ENCODE data around the gene NAV1.

NAV1 gene

DNA sequence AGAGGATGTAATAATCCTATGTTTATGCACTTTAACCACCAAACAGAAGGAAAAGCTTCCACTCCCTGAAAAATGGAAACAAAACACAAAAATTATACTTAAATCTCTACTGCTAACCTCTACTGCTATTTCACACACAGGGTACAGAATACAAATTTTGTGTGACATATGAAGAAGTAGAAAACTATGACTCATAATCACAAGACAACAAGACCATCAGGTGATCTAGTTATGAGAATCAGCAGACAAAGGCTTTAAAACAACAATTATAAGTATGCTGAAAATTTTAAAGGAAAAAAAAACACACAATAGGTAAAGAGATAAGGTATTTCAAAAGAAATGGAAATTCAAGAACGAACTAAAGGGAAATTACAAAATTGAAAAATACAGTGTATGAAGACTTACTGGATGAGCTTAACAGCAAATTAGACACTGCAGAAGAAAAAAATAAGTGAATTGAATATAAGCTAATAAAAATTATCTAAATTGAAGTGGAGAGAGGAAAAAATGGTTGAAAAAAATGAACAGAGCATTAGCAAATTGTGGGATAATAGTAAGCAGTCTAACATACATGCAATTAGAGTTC is 13.6 kb upstream of the NAV1 start:
- no peak for DNase-seq

DNA sequence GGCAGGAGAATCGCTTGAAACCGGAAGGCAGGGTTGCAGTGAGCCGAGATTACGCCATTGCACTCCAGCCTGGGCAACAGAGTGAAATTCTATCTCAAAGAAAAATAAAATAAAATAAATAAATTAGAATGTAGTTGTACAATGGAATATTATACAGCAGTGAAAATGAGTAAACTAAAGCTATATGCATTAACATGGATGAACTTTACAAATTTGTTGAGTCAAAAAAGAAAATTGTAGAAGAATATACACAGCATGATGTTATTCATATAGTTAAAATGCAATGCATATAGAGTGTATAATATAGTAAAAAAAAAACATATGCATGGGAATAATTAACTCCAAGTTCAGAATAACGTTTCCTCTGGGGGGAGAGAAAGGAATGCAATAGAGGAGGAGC is 11.0 kb upstream of the NAV1 start:
- DNase-seq, result no peak

DNA sequence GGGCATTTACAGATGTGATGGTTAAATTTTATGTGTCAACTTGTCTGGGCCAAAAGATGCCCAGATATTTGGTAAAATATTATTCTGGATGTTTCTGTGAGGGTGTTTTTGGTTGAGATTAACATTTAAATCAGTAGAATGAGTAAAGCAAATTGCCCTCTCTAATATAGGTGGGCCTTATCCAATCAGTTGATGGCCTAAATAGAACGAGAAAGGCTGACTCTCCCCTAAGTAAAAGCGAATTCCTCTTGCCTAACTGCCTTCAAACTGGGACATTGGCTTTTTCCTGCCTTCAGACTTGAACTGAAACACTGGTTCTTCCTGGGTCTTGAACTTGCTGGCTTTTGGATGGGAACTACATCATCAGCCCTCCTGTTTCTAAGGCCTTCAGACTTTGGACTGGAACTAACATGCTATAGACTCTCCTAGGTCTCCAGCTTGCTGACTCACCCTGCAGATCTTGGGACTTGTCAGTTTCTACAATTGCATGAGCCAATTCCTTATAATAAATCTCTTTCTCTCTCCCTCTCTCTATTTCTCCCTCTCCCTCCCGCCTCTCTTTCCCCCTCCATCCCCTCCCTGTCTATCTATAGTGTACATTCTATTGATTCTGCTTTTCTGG is 10.2 kb upstream of the NAV1 start:
- DNase-seq, result peak; percentile 13

DNA sequence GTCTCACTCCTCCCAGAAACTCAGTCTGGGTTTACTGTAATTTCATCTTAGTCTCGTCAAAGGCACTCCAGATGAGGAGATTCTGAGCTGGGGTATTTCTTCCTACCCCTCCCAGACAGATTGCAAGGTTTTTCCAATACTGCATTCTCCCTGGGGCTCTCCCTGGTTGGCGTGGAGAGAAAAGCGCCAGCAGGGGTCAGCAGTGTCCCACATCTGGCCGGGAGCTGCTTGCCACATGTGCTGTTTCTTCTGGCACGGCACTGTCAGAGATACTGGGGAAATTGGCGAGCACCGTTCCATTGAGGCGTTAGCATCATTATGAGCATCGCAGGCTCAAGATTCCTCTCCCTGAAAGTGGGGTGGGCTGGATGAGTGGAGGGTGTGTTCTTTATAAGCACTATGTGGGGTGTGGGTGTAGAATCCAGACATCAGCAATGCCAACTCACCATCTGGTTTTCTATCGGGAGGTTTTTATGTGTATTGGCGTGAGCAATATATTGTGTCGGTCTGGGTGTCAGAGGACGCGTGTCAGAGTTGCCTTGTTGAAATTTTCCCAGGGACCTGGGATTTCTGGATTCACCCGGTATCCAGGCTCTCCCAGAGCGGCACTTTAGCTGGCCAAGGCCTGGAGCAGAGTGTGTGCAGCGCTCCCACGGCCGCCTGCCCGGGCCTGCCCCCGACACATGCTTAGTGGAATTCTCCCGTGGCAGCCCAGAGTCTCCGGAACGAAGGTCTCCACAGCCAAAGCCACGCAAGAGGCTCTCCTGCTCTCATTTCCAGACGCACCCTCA is 8.0 kb upstream of the NAV1 start:
- peak; percentile 95 for DNase-seq

DNA sequence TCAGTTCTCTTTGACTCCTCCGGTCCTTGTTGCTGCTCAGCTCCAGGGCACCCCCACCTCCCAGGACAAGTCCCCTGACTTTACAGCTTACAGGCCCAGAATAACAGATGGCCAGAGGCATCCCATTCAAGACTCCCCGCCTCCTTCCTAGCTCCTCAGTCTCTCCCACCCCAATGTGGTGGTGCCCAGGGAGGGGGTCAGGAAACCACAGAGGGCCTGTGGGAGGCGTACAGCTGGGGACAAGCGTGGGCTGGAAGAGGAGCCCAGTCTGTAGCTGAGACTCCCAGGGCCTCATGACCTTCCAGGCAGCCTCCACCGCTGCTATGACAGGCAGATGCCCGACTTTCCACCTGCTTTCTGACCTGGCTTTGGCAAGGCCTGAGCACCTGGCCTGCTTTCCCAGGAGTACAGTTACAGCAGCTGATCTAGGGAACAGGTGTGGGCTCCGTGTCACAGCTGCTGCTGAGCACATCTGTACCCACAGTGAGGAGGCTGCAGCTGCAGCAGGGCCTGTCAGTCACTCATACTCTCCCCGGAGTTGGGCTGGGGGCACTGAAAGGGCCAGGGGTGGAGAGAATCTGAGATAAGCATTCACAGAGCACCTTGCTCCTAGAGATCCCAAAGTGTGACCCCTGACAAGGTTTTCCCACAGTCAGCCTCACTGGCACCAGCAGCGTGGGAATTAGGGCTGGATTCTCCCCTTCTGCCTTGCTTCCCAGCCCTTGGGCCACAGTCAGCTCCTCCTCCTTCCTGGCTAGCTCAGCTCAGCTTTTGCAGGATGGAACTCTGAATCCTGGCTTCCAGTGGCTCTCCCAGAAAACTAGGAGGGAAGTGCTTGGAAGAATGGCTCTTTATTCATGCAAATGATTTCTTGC is 7.1 kb upstream of the NAV1 start:
- DNase-seq, result peak; percentile 85

DNA sequence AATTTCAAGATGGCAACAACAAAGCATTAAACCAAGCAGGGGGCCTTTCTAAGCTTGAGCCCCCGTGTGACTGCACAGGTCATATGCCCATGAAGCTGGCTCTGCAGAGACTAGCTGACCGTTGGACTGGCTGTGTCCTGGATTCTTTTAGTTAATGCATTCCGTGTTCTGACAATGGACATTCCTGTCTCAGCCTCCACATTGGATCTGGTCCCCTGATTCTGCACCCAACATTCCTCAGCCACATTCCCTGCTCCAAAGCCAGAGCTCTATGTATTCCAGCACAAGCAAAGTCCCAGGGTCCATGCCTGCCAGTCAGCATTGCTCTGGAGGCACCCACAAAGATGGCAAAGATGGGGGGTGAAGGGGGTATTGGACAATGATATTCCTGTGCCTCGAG is 5.1 kb upstream of the NAV1 start:
- DNase-seq, result peak; percentile 25

DNA sequence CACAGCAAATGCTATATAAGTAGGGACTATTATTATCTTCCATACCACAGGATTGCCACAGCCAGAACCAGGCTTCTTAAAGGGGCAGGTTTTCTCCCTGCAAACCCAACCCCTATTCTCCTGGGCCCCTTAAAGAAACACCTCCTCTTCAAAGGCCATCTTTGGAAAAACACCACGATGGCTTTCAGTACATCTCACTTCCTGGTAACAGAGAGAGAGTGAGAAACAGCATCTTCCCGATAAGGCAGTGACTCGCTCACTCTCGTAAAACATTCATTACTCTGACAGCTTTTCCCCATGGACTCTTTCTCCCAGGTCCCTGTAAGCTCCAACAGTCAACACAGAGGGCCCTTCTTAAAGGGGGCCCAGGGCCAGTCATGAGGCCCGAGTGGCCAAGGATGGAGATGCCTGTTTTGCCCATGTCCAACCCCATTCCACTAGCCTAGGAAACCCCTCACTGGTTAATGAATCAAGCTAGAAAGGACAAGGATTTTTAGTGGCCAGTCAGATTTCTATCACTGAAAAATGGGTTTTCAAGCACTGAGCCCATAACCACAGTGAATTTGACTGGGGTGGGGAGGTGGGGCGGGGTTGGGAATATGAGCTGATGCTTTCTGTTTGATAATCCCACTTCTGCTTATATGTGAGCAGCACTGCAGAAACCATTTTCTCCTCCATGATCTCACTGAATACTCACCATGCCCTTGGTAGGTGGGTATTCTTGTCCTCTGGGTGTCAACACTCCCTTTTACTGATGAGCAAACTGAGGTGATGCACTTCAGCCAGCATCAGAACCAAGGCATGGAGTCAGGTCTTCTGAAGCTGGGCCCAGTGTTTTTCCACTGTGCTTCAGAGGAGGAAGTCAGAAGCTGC is 3.6 kb upstream of the NAV1 start:
- no peak for DNase-seq

DNA sequence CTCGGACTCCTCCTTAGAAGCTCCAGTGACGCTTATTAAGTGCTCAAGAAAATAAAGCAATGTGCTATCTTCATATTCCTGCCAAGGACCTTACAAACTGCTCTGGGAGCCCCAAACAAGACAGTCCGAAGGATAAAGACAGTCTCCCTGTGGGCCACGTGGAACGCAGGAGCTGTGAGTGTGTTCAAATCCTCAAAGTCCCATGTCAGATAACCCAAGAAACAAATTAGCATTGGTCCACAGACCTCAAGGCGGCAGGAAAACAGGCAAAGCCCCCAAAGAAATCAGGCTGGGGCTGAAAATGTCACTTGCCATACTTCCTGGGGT is 3.0 kb upstream of the NAV1 start:
- no peak for DNase-seq

DNA sequence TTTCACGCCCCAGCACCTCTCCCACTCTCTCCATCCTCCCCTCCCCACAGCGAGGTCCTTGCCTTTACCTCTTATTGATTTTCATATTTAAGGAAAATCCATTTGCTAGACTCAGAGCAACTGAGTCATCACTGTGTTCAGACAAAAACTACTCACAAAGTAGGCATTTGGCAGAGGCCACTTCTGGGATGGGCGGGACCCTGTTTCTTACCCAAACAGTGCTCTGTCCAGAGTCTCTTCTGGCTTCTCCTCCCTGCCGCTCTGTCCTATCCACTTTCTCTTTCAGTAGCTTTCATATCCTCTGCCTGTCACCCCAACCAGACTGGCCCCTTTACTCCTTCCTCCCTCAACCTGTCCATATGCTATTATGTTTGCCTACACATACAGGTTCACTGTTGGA is 2.4 kb upstream of the NAV1 start:
- DNase-seq, result no peak

DNA sequence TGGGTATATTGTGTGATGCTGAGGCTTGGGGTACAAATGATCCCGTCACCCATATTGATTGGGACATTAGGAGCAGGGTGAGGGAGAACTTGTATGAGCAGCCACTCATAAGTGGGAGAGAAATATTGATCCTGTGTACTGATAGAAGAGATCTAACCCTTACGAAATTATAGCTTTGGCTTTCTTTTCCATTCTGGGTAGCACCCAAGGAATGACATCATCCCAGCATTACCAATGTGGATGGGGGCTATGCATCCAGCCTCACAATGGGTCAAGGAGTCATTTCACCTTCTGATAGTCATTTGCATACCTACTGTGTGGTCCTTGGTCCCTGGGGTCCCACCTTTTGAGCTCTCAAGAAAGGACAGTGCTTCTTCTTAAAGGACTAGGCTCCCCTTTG is 1.9 kb upstream of the NAV1 start:
- DNase-seq, result no peak

DNA sequence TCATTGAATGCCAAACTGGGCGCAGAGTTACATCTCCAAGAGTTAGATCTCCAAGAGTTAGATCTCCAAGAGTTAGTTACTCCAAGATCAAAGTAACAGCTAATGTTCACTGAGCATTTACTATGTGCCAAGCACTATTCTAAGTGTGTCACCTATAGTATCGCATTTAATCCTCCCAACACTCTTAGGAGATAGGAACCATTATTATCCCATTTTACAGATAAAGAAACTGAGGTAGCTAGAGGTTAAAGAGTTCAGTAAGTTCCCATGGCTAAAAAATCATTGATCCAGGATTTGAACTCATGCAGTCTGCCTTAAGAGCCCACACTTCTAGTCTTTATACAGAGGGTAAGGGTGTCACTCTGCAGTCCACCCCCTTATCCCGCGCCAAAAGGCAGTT is 1.5 kb upstream of the NAV1 start:
- DNase-seq, result no peak

DNA sequence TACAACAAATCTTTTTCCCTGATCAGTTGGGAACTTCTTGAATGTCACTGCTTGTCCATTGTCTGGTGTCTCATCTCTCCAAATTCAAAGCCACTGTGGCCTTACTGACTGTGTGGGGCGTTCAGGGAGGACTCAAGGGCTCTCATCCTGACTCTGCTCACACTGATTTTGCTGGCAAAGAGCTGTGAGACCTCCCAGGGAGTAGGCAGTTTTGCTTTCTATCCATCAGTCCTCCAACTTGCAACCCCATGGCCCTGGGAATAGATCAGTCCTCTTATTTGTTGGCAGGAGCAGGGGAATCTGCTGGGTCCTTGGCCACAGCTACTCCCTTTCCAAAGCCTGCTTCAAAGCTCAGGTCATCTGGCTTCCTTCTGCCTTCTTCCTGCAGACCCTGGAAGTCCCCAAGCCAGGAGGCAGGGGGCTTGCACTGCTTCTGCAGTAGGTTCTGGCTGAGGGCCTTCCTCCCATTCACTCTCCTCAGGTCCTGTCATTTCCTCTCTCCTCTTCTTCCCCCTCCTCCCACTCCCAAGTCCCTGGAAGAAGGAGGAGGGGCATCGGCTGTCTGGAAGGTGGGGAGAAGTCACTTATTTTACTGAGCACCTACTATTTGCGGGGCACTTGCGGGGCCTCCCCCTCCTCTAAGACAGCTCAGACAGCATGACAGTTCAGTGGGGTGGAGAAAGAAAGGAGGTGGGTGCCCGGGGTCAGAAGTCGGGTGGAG is 876 bp upstream of the NAV1 start:
- no peak for DNase-seq

DNA sequence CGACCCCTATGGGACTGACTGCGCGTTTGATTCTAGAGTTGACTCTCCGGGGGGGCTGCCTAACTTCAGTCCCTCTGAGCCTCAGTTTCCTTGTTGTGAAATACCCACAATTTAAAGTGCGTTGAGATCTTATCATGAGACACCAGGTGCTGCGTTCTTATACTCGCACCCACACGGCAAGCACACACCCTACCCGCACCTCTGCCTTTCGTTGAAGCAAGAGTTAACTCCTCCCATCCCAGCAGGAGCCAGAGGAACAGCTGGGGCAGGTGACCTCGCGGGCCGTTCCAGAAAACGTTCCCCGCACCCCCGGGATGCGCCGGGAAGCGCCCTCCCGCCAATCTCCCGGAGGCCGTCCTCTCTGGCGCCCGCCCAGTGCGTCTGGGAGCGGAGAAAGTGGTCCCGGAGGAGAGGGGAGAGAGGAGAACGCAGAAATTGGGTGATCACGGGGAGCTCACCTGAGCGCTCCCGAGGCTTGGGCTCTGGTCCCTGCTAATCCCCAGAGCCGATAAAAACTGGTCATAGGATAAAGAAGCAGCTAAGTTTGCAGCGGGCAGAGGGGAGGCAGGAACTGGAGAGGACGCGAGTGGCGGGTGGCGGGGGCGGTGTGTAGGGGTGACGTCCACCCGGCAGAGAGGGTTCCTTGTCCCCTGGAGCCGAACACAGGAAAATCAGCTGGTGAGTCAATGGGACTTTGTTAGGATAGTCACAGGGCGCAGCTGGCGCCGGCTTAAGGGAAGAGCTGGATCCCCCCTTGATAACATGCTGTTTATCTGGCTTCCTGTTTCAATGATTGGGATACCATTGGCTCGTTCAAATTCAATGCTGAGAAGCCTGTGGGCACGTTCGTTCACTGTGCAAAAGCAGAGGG is 869 bp downstream of the NAV1 start:
- DNase-seq, result peak; percentile 69

DNA sequence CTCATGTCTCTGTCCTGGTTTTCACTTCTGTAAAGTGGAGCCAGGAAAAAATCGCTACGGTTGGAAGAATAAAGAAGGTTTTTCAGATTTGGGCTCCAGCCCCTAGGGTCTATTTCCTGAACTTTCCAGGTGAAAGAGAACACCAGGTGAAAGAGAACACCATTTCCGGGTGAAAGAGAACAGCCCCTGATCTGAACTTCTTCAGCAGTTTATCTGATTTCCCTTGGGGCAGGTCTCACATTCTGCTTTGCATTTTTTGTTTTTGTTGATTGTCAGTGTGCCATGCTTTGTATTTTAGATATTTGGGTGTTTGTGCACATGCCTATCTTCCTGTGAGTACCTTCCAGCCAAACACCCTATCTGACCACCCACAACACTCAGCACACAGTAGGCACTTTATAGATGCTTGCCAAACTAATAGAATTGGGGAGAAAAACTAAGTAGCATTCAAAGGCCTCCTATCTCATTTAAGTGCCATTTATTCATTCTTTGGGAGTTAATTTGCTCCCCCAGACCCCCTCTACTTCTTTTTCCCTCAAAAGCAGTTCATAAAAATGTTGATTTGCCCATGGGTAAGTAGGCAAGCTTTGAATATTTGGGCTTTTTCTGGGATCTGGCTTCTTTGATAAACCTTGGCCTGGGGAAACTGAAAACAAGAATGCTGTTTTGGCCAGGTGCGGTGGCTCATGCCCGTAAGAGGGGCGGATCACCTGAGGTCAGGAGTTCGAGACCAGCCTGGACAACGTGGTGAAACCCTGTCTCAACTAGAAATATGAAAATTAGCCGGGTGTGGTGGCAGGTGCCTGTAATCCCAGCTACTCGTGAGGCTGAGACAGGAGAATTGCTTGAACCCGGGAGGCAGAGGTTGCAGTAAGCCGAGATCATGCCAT is 2.2 kb downstream of the NAV1 start:
- no peak for DNase-seq

DNA sequence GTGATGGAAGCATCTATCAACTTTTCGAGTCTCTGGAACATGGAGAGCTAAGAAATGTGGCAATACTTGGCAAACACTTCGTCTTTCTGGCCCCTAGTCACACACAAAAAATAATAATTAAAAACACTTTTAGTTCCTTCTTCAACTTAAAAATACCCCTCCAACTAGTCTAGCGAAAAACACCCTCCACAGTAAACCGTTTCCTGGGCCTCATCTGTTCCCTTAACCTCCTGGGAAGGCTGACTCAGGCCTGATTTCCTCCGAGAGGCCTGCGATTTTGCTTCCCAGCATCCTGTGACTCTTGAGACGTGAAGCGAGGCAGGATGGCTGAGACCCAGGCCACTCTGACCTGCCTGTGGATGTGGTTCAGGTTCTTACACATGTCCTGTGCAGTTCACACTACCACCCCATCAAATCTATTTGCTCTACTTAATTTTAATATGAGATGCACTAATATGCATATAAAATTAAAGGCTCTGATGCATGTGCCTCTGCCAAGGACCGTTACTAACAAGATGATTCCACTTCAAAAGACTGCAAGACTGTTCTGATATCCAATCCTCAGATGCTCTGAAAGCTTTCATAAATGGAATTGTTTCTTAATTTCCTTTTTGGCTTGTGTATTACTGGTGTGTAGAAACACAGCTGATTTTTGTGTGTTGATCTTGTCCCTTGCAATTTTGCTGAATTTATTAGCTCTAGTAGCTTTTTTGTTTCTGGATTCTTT is 3.5 kb downstream of the NAV1 start:
- no peak for DNase-seq

DNA sequence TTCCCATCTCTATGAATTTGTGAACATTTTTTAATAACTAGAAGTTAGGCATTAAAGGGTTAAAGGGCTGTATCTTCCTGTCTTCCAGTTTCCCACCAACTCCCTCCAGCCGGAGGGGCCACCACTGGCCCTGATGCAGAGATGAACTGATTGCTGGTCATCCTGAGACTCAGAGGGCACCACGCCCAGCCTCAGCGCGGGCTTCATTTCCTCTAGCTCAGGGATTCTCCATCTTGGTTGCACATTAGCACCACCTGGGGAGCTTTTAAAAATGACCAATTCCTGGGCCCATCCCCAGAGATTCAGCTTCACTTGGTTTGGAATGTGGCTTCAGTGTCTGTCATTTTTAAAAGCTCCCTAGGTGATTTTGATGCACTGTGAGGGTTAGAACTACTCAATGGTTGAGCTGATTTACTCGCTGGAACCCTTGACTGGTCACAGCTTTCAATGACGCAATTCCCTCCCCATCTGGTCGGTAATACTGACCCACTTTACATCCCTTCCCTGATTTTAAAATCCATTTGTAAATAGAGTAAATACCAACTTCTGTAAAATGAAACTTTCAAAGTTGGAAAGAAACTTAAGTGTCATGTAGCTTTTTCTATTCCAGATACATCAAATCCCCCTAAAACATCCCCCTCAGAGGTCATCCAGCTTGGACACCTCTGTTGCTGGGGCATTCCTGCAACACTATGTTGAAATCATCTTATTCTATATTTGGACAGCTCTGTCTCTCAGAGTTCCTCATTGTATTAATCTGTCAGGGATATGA is 5.1 kb downstream of the NAV1 start:
- DNase-seq, result no peak

DNA sequence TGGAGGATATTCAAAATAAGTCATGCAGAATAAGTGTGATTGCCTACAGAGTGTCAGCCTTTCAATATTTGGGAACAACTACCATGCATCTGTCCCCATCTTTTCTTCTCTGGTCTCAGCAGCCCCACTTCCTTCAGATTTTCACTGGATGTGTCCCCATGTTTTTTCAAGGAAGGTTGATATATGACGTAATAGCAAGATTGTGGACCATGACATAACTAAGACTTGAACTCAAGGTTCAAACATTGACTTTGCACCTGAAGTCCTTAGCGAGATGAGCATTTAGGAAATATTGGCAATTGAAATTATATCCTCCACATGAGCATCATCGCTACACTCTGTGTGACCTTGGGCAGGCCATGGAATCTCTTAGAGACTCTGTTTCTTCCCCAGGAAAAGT is 5.8 kb downstream of the NAV1 start:
- no peak for DNase-seq

DNA sequence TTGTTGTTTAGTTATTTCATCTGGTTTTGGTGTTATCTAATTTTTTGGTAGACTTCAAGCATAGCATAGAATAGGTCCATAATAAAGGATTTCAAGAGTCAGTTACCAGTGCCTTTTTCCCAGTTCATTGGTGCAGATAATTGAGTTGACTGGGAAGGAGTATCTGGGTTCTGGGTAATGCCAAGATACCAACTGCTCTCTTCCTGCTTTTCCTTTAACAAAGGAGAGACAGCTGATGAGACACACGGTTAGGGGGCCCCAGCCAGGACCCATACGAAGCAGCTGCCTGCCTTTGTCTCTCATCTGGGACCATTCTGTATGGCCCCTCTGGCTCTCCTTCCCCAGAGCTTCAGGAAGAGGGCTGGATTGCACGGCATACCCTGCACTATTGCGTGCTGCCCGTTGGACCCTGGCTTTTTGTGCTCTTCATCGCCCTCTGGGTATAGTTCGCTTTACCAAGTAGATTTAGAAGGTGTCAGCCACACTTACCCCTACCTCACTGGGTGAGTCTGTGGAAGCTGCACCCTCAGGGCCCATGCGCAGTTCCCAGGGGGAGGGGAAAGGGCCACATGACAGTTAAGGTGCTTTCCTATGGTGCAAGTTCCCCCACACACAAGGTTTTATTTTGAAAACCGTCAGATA is 7.0 kb downstream of the NAV1 start:
- no peak for DNase-seq

All from femur (tissue), 1 donor.